RWPE2 (cell line): ENCODE measurements around the gene MCTP2.

Experiments used
- ATAC-seq: fragments of 200-7000 bp; cut with Tn5 transposase; 3 replicates; pipeline ENCODE4 v1.9.1; 2021; ENCODE audit warnings: low read depth
- DNase-seq: peaks from one replicate; pipeline ENCODE4 v3.0.0-alpha.2; 2020; ENCODE audit warnings: low spot score
- H3K27ac ChIP-seq: fragments of 450-650 bp; 2 replicates; pipeline ENCODE4 v1.5.1; 2017; ENCODE audit warnings: mild to moderate bottlenecking; ENCODE audit not compliant: poor library complexity, severe bottlenecking
- H3K27me3 ChIP-seq: fragments of 250-450 bp; sonication (Bioruptor Pico); 2 replicates; pipeline ENCODE4 v1.5.1; 2021; ENCODE audit warnings: mild to moderate bottlenecking, moderate library complexity; ENCODE audit not compliant: insufficient read depth, poor library complexity, severe bottlenecking
- H3K36me3 ChIP-seq: fragments of 250-450 bp; sonication (Bioruptor Pico); 2 replicates; pipeline ENCODE4 v1.5.1; 2020; ENCODE audit warnings: low read depth, mild to moderate bottlenecking, moderate library complexity
- H3K4me1 ChIP-seq: fragments of 250-450 bp; sonication (Bioruptor Pico); 2 replicates; pipeline ENCODE4 v1.5.1; 2021; ENCODE audit warnings: mild to moderate bottlenecking, moderate library complexity; ENCODE audit not compliant: insufficient read depth, poor library complexity, severe bottlenecking
- H3K4me3 ChIP-seq: fragments of 250-450 bp; sonication (Bioruptor Pico); 2 replicates; pipeline ENCODE4 v1.5.1; 2021; ENCODE audit warnings: mild to moderate bottlenecking, moderate library complexity; ENCODE audit not compliant: severe bottlenecking
- H3K9me3 ChIP-seq: fragments of 250-450 bp; sonication (Bioruptor Pico); 2 replicates; pipeline ENCODE4 v1.5.1; 2021; ENCODE audit warnings: mild to moderate bottlenecking, moderate library complexity; ENCODE audit not compliant: severe bottlenecking
- TF ChIP-seq, protein P1 (sequence below): fragments of 450-650 bp; IDR thresholded peaks from one replicate; pipeline ENCODE4 v1.5.1; 2017; ENCODE audit warnings: mild to moderate bottlenecking, moderate library complexity; ENCODE audit not compliant: poor library complexity, severe bottlenecking

MCTP2 gene

DNA sequence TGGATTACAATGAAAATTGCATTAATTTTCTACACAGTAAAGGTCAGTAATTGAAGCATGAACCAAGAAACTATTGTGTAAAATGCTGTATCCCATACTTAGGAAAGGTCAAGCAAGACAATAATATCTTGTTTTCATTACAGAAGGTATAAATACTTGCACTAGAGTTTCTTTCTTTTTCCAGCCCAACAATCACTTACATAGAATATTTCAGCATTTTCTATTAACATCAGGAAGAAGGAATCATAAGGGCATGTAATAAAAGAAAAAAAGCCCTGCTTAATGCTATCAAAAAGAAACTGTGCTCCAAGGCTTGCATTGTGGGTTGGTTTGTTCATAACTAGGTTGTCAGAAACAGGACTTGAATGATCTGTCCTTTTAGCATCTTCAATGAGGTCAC, 215.1 kb downstream of the MCTP2 start:
- DNase-seq (no peak), ATAC-seq (no peak)
- H3K27ac ChIP-seq = no peak overlapping the region
- no peaks in the 10 kb centered on the region for H3K9me3 ChIP-seq
- TF ChIP-seq, protein P1, sequence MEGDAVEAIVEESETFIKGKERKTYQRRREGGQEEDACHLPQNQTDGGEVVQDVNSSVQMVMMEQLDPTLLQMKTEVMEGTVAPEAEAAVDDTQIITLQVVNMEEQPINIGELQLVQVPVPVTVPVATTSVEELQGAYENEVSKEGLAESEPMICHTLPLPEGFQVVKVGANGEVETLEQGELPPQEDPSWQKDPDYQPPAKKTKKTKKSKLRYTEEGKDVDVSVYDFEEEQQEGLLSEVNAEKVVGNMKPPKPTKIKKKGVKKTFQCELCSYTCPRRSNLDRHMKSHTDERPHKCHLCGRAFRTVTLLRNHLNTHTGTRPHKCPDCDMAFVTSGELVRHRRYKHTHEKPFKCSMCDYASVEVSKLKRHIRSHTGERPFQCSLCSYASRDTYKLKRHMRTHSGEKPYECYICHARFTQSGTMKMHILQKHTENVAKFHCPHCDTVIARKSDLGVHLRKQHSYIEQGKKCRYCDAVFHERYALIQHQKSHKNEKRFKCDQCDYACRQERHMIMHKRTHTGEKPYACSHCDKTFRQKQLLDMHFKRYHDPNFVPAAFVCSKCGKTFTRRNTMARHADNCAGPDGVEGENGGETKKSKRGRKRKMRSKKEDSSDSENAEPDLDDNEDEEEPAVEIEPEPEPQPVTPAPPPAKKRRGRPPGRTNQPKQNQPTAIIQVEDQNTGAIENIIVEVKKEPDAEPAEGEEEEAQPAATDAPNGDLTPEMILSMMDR = no peak
- no peaks in the 10 kb centered on the region for H3K4me1 ChIP-seq
- H3K27me3 ChIP-seq = no peaks in the 10 kb centered on the region
- no peak overlapping the region for H3K4me3 ChIP-seq
- no peaks in the 10 kb centered on the region; the same call in 1 of the 2 replicates for H3K36me3 ChIP-seq

DNA sequence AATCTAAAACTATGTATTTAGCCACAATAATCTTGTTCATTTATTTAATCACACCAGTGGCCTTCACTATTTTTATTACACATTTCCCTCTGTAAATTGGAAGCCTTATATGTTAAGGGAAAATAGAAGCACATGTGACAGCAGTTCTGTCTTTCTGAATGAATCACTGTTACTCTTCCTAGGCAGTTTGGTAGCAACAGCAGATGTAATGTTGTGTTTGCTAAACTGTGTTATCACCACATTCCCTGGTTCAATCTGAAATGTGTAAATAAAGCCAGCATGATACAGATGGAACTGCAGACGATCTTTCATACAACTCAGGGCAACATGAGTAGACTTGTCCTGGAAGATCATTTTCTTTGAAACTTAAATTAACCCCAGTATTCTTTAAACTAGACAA, 220.1 kb downstream of the MCTP2 start:
- Histone ChIP-seq H3K9me3 (no peaks in the 10 kb centered on the region), H3K4me1 (no peaks in the 10 kb centered on the region), H3K27ac (no peak overlapping the region), H3K4me3 (no peak overlapping the region), H3K27me3 (no peaks in the 10 kb centered on the region), H3K36me3 (no peaks in the 10 kb centered on the region)
- peak; percentile 49; the same call in 1 of the 3 replicates for ATAC-seq
- TF ChIP-seq, protein P1 = no peak
- no peak for DNase-seq

DNA sequence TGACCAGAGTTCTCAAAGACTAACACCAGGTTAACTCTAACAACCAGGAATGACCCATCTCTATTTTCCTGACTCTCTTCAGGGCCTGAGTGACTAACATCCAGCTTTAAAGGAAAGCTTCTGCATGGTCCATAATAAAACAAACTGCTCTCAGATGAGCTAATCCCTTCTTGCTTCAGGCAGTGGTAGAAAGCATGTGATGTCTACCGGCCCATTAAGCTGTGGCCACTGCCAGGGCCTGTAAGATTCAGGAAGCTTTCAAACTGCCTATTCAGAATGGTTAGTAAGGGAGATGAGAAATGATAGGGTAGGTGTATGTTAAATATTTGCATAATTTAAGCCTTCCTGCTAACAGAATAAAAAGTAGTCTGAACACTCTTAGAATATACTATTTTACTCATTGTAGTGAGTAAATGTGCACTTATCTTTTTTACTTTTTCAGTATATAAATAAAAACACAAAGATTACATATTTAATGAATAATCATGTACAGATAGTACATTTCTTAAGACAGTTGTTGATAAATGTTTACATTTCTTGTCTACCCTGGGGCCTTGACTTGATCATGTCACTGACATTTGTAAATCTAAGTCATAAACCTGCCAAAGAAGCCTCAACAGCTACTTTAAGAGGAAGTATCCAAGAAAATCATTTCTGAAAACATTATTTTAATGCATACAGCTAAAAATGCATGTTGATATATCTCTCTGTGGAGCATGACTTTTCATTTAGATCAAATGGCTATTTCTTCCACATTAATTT, 222.0 kb downstream of the MCTP2 start:
- Histone ChIP-seq H3K4me1 (no peaks in the 10 kb centered on the region), H3K27me3 (no peaks in the 10 kb centered on the region), H3K27ac (peak overlapping the region; percentile 2), H3K9me3 (no peaks in the 10 kb centered on the region), H3K4me3 (no peak overlapping the region), H3K36me3 (no peaks in the 10 kb centered on the region; the same call in 1 of the 2 replicates)
- ATAC-seq (peak; percentile 78), DNase-seq (no peak)
- TF ChIP-seq, protein P1 = no peak

DNA sequence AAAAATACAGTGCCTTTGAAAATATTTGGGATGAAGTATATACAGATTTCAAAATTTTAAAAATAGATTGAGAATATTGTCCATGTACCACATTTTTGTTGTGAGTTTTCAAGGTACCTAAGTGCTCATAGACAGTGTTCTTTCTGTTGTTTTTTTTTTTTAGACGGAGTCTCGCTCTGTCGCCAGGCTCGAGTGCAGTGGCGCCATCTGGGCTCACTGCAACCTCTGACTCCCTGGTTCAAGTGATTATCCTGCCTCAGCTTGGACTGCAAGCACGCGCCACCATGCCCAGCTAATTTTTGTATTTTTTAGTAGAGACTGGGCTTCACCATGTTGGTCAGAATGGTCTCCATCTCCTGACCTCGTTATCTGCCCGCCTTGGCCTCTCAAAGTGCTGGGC, 223.9 kb downstream of the MCTP2 start:
- no peak for DNase-seq
- Histone ChIP-seq H3K27ac (no peak overlapping the region), H3K4me1 (no peaks in the 10 kb centered on the region), H3K4me3 (no peak overlapping the region), H3K27me3 (no peaks in the 10 kb centered on the region), H3K36me3 (peaks cover 7% of the 10 kb centered on the region; the same call in 1 of the 2 replicates), H3K9me3 (no peaks in the 10 kb centered on the region)
- TF ChIP-seq, protein P1 = no peak
- ATAC-seq = no peak

DNA sequence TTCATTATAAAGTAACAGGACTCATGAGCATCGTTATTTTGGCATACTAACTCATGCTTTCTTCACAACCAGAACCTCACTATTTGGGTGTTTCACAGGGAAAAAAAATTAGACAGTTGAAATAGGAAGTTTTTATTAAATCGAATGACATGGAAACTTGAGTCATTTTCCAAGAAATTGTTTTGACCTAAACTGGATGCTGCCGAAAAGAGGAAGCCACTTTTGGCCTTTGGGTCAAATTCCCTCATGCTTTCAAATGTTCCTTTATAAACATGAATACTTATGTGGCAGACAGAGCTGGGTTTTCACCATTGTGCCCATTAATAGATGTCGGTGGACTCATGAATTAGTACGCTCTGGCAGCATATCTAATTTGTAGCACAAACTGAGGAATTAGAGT, 224.9 kb downstream of the MCTP2 start:
- no peaks in the 10 kb centered on the region for H3K27me3 ChIP-seq
- ATAC-seq = no peak
- no peaks in the 10 kb centered on the region for H3K4me1 ChIP-seq
- no peak overlapping the region for H3K27ac ChIP-seq
- peaks cover 7% of the 10 kb centered on the region; the same call in 1 of the 2 replicates for H3K36me3 ChIP-seq
- no peak for DNase-seq
- TF ChIP-seq, protein P1 = no peak
- H3K4me3 ChIP-seq = no peak overlapping the region
- H3K9me3 ChIP-seq = no peaks in the 10 kb centered on the region
